ENCODE data around the gene ACTRT2.

ACTRT2 gene

GRCh38 chr1:2983706-2984398 lies 37.4 kb upstream of the ACTRT2 start:
- DNase-seq (ENCODE audit: low read depth): no peak

- no peak for DNase-seq (ENCODE audit: low read depth)
These were observed 36.7 kb upstream of the ACTRT2 start for GRCh38 chr1:2984399-2985061.

GRCh38 chr1:2985067-2985561 lies 36.2 kb upstream of the ACTRT2 start:
- DNase-seq (ENCODE audit: low read depth): no peak

GRCh38 chr1:2985694-2986548 lies 35.3 kb upstream of the ACTRT2 start:
- DNase-seq (ENCODE audit: low read depth): no peak

GRCh38 chr1:2986549-2987305 lies 34.5 kb upstream of the ACTRT2 start:
- no peak for DNase-seq (ENCODE audit: low read depth)

GRCh38 chr1:2987773-2988172 lies 33.5 kb upstream of the ACTRT2 start:
- DNase-seq (ENCODE audit: low read depth): no peak

GRCh38 chr1:2988256-2988655 lies 33.0 kb upstream of the ACTRT2 start:
- no peak for DNase-seq (ENCODE audit: low read depth)

GRCh38 chr1:2989185-2989584 lies 32.1 kb upstream of the ACTRT2 start:
- DNase-seq (ENCODE audit: low read depth): no peak

- no peak for DNase-seq (ENCODE audit: low read depth)
These were observed 31.3 kb upstream of the ACTRT2 start for GRCh38 chr1:2989976-2990375.

- no peak for DNase-seq (ENCODE audit: low read depth)
These were observed 30.7 kb upstream of the ACTRT2 start for GRCh38 chr1:2990376-2991115.

GRCh38 chr1:2991753-2992495 lies 29.3 kb upstream of the ACTRT2 start:
- no peak for DNase-seq (ENCODE audit: low read depth)

GRCh38 chr1:2998503-2999100 lies 22.7 kb upstream of the ACTRT2 start:
- no peak for DNase-seq (ENCODE audit: low read depth)

GRCh38 chr1:2999138-2999537 lies 22.1 kb upstream of the ACTRT2 start:
- DNase-seq (ENCODE audit: low read depth): no peak

- no peak for DNase-seq (ENCODE audit: low read depth)
These were observed 21.7 kb upstream of the ACTRT2 start for GRCh38 chr1:2999571-2999970.

- DNase-seq (ENCODE audit: low read depth): no peak
These were observed 21.1 kb upstream of the ACTRT2 start for GRCh38 chr1:3000214-3000613.

- no peak for DNase-seq (ENCODE audit: low read depth)
These were observed 20.4 kb upstream of the ACTRT2 start for GRCh38 chr1:3000671-3001470.

GRCh38 chr1:3001471-3002348 lies 19.6 kb upstream of the ACTRT2 start:
- DNase-seq (ENCODE audit: low read depth): no peak

- DNase-seq (ENCODE audit: low read depth): no peak
These were observed 18.8 kb upstream of the ACTRT2 start for GRCh38 chr1:3002349-3003038.
